Suppressor macrophage (primary cell): ENCODE results near the gene GALP.
"Not testable (repeated sequence)": the region's sequence is repeated elsewhere in the genome, so short reads cannot be mapped to it uniquely, and the experiment has no call there.

Source experiments
- DNase-seq, 4 experiments: peaks; one replicate each; pipeline ENCODE4 v3.0.0-alpha.2; 2020 to 2022

The GALP gene

DNA sequence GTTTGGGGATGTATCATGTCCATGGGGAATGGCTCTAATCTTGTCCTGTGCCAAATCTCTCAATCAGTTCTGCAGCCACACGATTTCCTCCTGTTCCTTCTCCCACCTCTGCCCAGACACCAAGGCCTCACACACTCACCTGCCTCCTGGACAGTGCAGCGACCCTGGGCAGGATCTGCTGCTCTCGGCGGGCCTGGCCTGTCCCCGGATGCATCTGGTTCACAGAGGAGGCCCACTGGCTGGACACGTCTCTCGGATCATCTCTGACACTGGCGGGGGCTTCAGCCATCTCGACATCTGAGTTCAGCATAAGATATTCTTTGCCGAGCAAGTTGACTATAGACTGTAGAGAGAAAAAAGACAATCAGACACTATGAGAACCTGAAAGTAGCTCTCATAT is 15.9 kb downstream of the GALP start:
- no peak for DNase-seq

DNA sequence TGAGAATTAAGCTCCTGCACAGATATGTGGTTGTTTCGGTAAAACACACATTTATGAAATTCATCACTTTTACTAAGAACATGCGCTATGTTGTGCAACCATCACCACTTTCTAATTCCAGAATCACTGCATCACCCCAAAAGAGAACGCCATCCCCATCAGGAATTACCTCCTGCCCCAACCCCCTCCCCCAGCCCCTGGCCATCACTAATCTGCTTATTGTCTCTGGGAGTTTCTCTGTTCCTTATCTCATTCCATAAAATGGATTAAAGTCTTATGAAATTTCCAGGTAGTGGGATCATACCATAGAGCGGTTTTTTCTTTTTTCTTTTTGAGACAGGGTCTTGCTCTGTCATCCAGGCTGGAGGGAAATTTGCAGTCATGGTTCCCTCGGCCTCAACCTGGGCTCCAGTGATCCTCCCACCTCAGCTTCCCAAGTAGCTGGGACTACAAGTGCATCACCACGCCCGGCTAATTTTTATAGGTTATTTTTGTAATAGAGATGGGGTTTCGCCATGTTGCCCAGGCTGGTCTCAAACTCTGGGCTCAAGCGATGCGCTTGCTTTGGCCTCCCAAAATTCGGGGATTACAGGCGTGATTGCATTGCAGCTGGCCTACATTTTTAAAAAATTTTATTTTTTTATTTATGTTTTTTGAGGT is 18.3 kb downstream of the GALP start:
- no peak for DNase-seq

DNA sequence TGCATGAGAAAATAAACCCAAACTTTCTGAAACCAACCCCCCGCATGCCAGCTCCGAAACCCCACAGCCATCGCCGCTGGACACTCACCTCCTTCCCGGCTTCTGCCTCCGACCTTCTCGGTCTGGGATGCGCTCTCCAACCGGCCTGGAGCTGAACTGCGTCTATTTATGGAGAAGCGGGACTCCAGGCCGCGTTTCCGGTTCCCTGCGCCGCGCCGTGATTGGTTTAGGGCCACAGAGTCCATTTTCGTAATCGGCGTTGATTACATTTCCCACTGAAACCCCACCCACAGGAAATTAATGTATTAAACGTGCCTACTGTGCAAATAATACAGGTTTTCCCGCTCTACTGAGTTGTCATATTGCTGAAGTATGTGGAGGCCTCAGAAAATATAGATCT is 21.8 kb downstream of the GALP start, which contains the start of gene ZSCAN5B:
Gene ZSCAN5B, minus strand, starts transcription at position 138 of the 400 bp plus-strand sequence. CDS start 4,731 bp downstream, outside the sequence.
- not testable (repeated sequence) for DNase-seq

DNA sequence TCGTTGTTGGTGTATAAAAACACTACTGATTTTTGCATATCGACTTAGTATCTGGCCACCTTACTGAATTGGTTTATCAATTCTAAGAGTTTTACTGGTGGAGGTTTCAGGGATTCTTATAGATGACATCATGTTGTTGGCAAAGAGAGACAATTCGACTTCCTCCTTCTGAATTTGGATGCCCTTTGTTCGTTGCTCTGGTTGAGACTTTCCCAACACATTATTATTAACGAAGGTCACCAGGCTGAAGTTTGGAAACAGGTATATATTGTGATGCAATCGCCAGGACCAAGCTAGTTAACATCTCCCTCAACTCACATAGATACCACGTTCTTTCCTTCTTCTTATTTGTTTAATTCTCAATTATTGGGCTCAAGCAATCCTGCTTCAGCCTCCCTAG is 23.9 kb downstream of the GALP start:
- DNase-seq = no peak

DNA sequence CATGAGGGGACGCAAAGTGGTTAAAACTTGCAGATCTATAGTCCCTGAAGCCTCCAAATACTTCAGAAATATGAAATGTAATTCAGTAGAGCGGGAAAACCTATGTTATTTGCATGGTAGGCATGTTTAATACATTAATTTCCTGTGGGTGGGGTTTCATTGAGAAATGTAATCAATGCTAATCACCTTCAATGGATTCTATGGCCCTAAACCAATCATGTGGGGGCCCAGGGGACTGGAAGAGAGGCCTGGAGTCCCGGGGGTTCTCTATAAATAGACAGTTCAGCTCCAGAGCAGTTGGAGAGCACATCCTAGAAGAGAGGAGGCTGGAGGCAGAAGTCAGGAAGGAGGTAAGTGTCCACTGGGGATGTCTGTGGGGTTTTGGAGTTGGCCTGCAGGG is 26.2 kb downstream of the GALP start, which contains the start of gene ZSCAN5C:
Gene ZSCAN5C, plus strand, starts transcription at position 301 of the 400 bp plus-strand sequence. CDS start 3,641 bp downstream, outside the sequence.
- DNase-seq = no peak

DNA sequence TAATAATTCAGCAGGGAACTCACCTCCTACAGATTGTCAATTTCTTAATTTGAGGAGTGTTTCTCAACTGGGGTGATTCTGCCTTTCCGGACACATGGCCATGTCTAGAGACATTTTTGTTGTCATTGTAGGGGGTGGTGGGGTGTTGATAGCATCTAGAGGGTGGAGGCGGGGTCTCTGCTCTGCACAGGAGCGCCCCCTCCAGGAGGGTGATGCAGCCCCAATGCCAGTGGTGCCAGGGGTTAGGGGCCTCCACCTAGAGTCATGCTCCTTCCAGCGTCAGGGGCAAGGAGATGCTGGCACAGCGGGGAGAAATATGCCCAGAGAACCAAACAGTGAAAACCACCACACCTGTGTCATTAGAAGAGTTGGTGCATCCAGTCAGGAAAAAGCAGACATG is 31.8 kb downstream of the GALP start:
- not testable (repeated sequence) for DNase-seq

DNA sequence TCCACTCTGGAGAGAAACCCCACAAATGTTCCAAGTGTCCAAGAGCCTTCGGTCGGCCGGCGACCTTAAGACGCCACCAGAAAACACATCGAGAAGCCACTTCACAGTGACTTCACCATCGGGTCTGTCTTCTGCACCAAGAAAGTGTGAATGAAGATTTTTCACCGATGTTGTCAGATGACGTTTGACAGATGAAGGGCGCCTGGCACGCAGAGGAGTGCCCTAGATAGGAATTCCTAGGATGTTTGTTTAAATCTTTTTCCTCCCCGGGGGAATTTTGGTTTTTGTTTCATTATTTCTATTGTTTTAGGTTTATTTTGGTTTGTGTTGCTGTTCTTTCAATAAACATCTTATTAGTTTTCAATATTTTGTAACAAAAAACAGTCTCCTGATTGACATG is 33.3 kb downstream of the GALP start:
- no peak for DNase-seq

DNA sequence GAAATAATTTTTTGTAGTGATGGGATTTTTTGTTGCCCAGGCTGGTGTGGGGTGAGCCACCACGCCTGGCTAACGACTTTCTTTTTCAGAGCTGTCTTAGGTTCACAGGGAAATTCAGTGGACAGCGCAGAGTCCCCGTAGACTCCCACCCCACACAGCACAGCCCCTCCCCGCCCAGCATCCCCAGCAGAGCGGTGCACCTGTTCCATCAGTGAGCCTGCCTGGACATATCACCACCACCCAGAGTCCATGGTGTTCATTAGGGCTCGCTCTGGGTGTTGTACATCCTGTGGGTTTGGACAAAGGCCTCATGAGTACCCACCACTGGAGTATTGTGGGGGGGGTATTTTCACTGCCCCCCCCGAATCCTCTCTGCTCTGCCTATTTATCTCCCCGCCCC is 34.2 kb downstream of the GALP start:
- not testable (repeated sequence) for DNase-seq

DNA sequence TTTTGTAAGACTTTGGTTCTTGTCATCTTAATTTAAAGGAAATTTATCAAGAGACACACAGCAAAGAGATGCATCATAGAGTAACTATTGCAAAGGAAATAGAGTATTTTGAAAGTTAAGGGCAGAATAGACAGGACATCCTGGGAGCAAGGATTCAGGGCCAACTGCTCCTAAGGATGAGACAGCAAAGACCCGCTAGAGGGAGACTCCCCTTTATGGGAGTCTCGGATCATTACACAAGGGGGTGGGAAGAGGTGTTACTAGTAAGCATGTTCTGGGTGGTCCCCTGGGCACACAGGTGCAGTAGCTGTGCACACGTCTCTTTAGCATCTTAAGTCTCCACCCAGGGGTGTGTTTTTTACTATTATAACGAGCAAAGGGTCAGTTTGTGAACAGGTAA is 35.9 kb downstream of the GALP start:
- no peak for DNase-seq

DNA sequence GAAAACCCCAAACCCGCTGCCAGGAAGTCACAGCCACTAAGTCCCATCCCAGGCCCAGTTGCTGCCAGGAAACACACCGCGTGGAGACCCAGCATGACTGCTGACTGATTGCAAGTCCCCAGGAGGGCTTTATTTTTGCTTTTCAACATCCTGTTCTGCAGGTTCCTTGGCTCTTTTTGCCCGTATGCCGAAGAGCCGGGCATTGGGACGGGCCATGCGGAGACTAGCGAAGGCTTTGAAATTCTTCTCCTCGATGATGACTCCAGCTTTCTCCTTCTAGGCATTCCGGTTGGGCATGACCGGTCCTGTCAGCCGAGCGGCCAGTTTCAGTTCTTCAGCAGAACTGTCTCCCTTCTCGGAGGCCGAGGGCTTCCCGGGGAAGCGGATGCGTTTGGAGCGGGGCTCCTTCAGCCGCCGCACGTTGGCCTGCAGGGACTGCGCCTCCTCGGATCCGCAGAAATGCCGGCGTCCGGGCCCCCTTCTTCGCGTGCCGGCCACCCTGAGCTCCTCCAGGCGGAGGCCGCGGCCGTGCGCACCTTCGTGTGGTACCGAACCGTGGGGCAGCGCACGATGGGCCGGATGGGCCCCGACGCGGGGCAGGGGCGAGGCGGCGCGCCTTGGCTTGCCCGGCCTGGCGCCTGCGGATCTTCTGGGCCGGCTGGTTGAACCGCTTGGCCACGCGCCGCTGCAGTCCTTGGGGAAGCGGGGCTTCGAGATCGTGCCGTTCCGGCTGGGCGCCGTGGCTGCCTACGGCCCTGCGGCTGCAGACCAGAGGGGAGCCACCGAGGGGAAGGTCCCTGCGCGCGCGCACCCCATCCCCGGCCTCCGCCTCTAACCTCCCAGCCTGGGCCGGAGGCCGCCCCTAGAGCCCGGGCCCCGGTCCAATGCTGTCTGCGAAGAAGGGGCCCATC is 41.5 kb downstream of the GALP start:
- DNase-seq = peak; percentile 34 to 57 (median 42)

DNA sequence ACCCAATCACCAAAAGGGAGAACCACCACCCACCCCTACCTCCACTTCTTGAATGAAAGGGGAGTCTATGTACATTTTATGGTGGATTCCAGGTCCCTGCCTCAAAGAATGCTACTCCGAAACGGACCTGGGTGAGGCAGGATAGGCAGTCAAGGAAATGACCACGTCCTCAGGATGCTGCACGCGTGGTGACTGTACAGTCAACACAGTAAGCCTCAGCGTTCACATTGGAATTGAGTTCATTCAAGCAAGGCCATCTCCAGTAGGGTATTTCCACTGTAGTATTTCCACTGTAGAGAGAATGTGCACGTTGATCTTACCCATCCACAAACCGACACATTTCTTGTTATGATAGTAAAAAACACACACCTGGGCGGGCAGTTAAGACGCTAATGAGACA is 43.2 kb downstream of the GALP start:
- no peak for DNase-seq

DNA sequence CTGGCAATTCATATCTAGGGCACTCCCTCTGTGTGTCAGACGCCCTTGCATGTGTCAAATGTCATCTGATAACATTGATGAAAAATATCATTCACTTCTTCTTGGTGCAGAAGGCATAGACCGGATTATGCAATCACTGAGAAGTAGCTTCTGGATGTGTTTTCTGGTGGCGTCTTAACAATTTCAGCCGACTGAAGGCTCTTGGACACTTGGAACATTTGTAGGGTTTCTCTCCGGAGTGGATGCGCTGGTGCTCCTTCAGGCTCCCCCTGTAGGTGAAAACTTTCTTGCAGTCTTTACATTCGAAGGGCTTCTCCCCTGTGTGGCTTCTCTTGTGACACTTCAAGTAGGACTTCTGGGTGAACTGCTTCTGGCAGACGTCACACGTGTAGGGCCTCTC is 45.6 kb downstream of the GALP start:
- DNase-seq = peak in 1 of 4 experiments; percentile 8

DNA sequence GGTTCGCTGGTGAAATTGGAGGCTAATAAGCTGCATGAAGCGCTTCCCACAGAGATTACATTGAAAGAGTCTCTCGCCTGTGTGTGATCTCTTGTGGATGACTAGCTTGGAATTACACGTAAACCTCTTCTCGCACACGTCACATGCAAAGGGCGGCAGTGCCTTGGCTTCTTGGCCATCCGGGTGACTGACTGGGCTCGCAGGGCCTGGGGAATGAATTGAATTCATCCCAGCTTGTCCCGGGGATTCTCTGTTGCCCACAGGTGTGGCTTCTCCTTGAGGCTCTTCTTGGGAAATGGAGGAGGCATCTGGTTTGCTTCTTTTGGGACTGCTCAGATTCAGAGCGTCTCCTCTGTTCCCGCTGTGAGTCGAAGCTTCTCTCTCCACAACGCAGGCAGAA is 46.0 kb downstream of the GALP start:
- no peak for DNase-seq

DNA sequence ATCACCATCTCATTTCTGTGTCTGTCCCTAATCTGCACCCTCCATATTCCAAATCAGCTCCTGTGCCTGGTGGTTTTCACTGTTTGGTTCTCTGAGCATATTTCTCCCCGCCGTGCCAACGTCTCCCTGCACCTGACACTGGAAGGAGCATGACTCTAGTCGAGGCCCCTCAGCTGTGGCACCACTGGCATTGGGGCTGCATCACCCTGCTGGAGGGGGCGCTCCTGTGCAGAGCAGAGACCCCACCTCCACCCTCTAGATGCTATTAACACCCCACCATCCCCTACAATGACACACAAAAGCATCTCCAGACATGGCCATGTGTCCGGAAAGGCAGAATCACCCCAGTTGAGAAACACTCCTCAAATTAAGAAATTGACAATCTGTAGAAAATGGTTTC is 47.1 kb downstream of the GALP start:
- DNase-seq = no peak

DNA sequence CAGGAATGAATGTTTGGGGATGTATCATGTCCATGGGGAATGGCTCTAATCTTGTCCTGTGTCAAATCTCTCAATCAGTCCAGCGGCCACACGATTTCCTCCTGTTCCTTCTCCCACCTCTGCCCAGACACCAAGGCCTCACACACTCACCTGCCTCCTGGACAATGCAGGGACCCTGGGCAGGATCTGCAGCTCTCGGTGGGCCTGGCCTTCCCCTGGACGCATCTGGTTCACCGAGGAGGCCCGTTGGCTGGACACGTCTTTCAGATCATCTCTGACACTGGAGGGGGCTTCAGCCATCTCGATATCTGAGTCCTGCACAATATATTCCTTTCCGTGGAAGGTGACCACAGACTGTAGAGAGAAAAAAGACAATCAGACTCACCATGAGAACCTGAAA is 47.7 kb downstream of the GALP start:
- no peak for DNase-seq
